ENCODE results near the gene UGP2. TPM values are rescaled to one million over a fixed set of nuclear protein-coding genes. Genes with fewer than 3 reads are reported as not detected.

UGP2 gene
- total RNA-seq, 1 donor from 2014 or later: 76.6 TPM

DNA sequence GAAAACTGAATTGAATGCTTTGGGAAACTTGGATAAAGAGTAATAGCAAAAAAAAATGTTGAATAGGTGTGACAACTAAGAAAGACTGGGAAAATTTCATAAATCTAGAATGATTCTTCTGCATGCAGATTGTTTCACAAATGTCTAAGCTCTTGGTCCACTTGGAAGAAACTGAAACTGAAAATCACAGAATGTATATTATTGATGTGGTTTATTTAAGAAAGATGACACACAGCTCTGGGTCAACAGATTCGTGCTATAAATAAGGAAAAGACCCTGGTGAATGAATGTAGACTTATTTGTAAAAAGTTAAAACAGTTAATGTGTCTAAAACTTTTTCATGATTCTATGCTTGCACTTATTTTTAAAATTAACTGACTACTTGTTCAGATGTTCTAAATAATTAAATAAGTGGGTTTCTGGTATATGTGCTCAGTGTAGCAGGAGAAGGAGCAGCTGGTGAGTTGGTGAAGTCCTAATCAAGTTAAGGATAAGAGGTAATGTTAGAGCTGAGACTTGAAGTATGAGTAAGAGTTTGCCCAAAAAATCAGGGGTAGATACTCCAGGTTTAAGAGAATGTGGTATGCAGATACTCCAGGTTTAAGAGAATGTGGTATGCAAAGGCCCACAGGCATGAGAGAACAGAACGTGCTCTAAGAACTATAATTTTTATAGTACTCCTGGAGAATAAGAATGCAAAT, 24.5 kb downstream of the UGP2 start:
- peaks cover 19% of the 10 kb centered on the region for H3K36me3 Mint-ChIP-seq (ENCODE audit: insufficient read depth)
- TF ChIP-seq, protein P1, sequence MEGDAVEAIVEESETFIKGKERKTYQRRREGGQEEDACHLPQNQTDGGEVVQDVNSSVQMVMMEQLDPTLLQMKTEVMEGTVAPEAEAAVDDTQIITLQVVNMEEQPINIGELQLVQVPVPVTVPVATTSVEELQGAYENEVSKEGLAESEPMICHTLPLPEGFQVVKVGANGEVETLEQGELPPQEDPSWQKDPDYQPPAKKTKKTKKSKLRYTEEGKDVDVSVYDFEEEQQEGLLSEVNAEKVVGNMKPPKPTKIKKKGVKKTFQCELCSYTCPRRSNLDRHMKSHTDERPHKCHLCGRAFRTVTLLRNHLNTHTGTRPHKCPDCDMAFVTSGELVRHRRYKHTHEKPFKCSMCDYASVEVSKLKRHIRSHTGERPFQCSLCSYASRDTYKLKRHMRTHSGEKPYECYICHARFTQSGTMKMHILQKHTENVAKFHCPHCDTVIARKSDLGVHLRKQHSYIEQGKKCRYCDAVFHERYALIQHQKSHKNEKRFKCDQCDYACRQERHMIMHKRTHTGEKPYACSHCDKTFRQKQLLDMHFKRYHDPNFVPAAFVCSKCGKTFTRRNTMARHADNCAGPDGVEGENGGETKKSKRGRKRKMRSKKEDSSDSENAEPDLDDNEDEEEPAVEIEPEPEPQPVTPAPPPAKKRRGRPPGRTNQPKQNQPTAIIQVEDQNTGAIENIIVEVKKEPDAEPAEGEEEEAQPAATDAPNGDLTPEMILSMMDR (IDR thresholded peaks at IDR 0.05; ENCODE audit: unreplicated experiment): no peak
- no peak for DNase-seq (ENCODE audit: low spot score, unreplicated experiment)
- H3K9me3 Mint-ChIP-seq (ENCODE audit: low read depth): no peaks in the 10 kb centered on the region
- H3K4me3 Mint-ChIP-seq (ENCODE audit: low read depth): no peak overlapping the region
- H3K27me3 Mint-ChIP-seq: no peaks in the 10 kb centered on the region
- H3K4me1 Mint-ChIP-seq (ENCODE audit: low read depth): peaks cover 5% of the 10 kb centered on the region
- H3K27ac Mint-ChIP-seq: no peak overlapping the region

DNA sequence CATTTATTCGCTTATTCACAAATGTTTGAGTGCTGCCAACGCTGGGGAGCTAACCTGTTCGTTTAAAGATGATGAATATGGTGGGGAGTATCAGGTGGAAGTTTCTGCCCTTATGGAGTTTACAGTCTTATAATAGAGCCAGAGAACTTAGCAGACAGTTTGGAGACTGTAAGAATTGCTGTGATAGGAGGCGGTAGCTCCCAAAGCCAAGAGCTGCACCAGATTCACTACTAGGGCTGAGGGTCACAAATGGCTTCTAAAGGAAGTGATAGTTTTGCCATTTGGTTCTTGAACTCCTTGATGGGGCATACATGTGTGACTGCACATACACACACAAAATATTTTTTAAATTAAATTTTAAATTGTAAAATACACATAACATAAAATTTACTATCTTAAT, 29.0 kb downstream of the UGP2 start:
- H3K27me3 Mint-ChIP-seq: no peaks in the 10 kb centered on the region
- H3K36me3 Mint-ChIP-seq (ENCODE audit: insufficient read depth): peaks cover 37% of the 10 kb centered on the region
- peaks cover under 1% of the 10 kb centered on the region for H3K4me1 Mint-ChIP-seq (ENCODE audit: low read depth)
- no peak overlapping the region for H3K4me3 Mint-ChIP-seq (ENCODE audit: low read depth)
- H3K9me3 Mint-ChIP-seq (ENCODE audit: low read depth): peaks cover 9% of the 10 kb centered on the region
- no peak overlapping the region for H3K27ac Mint-ChIP-seq
- TF ChIP-seq, protein P1 (IDR thresholded peaks at IDR 0.05; ENCODE audit: unreplicated experiment): no peak
- DNase-seq (ENCODE audit: low spot score, unreplicated experiment): no peak

DNA sequence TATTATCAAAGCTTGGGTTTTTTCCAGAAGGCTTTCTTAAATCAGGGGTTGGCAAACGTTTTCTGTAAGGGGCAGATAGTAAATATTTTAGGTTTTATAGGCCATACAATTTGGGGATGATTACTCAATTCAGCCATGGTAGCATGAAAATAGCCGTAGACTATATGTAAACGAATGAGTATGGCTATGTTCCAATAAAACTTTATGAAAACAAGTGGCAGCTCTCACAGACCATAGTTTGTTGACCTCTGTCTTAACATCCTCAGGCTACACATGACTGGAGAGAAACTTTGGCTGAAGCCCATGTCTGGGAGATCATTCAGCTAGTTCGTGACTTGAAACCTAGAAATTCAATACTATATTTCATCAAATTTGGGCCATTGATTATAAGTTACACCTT, 30.2 kb downstream of the UGP2 start:
- H3K4me1 Mint-ChIP-seq (ENCODE audit: low read depth): peaks cover 3% of the 10 kb centered on the region
- H3K4me3 Mint-ChIP-seq (ENCODE audit: low read depth): no peak overlapping the region
- no peak for DNase-seq (ENCODE audit: low spot score, unreplicated experiment)
- H3K27me3 Mint-ChIP-seq: no peaks in the 10 kb centered on the region
- H3K27ac Mint-ChIP-seq: peak overlapping the region; percentile 13
- H3K9me3 Mint-ChIP-seq (ENCODE audit: low read depth): peaks cover 9% of the 10 kb centered on the region
- TF ChIP-seq, protein P1 (IDR thresholded peaks at IDR 0.05; ENCODE audit: unreplicated experiment): no peak
- peaks cover 38% of the 10 kb centered on the region for H3K36me3 Mint-ChIP-seq (ENCODE audit: insufficient read depth)

DNA sequence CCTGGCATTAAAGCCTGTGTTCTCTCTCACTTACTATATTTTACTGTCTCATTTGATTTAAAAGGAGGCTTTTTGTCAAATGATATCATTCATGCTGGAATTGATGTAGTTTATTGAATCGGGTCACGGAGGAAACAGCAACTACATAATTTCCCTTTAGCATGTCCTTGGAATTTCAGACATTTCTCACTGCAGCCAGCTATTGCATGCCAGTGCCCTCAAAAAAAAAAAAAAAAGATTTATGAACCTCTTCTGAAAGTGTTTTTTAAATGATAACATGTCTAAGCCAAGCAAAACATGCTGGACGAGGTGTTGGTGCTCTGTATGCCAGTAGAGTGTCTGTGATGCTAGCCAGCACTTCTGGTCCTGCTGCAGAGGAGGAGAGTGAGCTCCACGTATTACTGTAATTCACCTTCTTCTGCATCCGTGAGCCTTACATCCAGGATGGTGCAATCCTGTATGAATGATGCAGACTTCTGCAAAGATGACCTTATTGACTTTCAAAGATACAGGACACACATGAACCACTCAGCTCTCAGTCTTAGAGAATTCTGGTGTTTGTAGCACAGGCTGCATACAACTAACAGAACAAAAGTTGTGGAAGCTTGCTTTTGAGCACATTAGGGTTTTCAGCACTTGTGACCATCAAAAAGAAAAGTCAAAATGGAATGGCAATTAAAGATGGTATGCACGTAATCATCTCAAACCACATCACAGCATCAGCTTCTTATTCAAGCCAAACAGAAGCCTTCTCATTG, 31.1 kb downstream of the UGP2 start:
- no peaks in the 10 kb centered on the region for H3K27me3 Mint-ChIP-seq
- H3K4me3 Mint-ChIP-seq (ENCODE audit: low read depth): no peak overlapping the region
- H3K9me3 Mint-ChIP-seq (ENCODE audit: low read depth): peaks cover 9% of the 10 kb centered on the region
- H3K36me3 Mint-ChIP-seq (ENCODE audit: insufficient read depth): peaks cover 41% of the 10 kb centered on the region
- DNase-seq (ENCODE audit: low spot score, unreplicated experiment): no peak
- no peak overlapping the region for H3K27ac Mint-ChIP-seq
- TF ChIP-seq, protein P1 (IDR thresholded peaks at IDR 0.05; ENCODE audit: unreplicated experiment): no peak
- peaks cover 3% of the 10 kb centered on the region for H3K4me1 Mint-ChIP-seq (ENCODE audit: low read depth)

DNA sequence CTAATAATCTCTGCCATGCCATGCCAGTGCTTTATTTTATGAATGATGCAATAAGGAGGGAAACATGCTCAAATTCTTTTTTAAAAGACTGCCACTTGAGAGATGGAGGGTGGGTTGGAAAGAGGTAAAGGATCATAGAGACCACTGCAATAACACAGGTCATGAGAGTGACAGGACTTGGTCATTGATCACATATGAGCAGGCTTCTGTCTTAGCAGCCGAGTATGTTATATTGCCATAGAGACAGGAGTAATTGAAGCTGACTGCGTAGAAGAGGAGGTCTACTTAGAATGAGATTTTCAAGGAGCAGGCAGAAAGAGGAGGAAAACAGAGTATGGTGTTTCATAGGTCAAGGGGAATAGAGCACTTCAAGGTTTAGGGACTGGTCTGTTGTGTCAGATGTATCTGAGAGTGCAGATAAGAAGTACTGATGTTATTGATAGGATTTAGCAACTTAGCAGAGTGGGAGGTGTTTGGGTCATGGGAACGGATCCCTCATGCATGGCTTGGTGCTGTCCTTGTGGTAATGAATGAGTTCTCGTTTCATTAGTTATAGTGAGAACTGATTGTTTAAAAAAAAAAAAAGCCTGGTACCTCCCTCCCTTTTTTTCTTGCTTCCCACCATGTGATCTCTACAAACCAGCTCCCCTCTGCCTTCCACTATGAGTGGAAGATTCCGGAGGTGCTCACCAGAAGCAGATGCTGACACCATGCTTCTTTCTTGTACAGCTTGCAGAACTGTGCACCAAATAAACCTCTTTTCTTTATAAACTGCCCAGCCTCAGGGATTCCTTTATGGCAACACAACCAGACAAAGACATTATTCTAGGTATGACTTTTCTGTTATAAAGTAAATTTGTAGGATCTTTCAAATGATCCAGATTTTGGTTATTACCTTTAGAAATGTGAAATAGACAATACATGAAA, 32.8 kb downstream of the UGP2 start:
- Mint-ChIP-seq H3K27me3 (no peaks in the 10 kb centered on the region), H3K27ac (no peak overlapping the region), H3K9me3 (ENCODE audit: low read depth) (peaks cover 9% of the 10 kb centered on the region), H3K4me1 (ENCODE audit: low read depth) (peaks cover 3% of the 10 kb centered on the region), H3K4me3 (ENCODE audit: low read depth) (no peak overlapping the region), H3K36me3 (ENCODE audit: insufficient read depth) (peaks cover 38% of the 10 kb centered on the region)
- DNase-seq (ENCODE audit: low spot score, unreplicated experiment): no peak
- TF ChIP-seq, protein P1 (IDR thresholded peaks at IDR 0.05; ENCODE audit: unreplicated experiment): no peak
